ENCODE results near the gene CMSS1.

CMSS1 gene

GRCh38 chr3:100198579-100199269 is 381.1 kb downstream of the CMSS1 start:
- Histone ChIP-seq H3K27ac (replicated peaks) (no peak overlapping the region), H3K27me3 (ENCODE audit: insufficient read depth, poor library complexity, severe bottlenecking) (no peaks in the 10 kb centered on the region), H3K4me3 (replicated peaks; ENCODE audit: insufficient read depth, low read length) (no peak overlapping the region)
- DNase-seq (ENCODE audit: low read depth in 1 of 2, low spot score in 1 of 2), result no peak
- TF ChIP-seq POLR2AphosphoS5 (IDR thresholded peaks at IDR 0.05; ENCODE audit: low read depth) (no peak), GABPA (IDR thresholded peaks at IDR 0.05; ENCODE audit: low read depth) (no peak), SPI1 (IDR thresholded peaks at IDR 0.05; ENCODE audit: borderline replicate concordance, low read depth) (no peak)
- TF ChIP-seq, protein P1, sequence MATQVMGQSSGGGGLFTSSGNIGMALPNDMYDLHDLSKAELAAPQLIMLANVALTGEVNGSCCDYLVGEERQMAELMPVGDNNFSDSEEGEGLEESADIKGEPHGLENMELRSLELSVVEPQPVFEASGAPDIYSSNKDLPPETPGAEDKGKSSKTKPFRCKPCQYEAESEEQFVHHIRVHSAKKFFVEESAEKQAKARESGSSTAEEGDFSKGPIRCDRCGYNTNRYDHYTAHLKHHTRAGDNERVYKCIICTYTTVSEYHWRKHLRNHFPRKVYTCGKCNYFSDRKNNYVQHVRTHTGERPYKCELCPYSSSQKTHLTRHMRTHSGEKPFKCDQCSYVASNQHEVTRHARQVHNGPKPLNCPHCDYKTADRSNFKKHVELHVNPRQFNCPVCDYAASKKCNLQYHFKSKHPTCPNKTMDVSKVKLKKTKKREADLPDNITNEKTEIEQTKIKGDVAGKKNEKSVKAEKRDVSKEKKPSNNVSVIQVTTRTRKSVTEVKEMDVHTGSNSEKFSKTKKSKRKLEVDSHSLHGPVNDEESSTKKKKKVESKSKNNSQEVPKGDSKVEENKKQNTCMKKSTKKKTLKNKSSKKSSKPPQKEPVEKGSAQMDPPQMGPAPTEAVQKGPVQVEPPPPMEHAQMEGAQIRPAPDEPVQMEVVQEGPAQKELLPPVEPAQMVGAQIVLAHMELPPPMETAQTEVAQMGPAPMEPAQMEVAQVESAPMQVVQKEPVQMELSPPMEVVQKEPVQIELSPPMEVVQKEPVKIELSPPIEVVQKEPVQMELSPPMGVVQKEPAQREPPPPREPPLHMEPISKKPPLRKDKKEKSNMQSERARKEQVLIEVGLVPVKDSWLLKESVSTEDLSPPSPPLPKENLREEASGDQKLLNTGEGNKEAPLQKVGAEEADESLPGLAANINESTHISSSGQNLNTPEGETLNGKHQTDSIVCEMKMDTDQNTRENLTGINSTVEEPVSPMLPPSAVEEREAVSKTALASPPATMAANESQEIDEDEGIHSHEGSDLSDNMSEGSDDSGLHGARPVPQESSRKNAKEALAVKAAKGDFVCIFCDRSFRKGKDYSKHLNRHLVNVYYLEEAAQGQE (IDR thresholded peaks at IDR 0.05; ENCODE audit: insufficient replicate concordance, low read depth), result no peak
- TF ChIP-seq, protein P2, sequence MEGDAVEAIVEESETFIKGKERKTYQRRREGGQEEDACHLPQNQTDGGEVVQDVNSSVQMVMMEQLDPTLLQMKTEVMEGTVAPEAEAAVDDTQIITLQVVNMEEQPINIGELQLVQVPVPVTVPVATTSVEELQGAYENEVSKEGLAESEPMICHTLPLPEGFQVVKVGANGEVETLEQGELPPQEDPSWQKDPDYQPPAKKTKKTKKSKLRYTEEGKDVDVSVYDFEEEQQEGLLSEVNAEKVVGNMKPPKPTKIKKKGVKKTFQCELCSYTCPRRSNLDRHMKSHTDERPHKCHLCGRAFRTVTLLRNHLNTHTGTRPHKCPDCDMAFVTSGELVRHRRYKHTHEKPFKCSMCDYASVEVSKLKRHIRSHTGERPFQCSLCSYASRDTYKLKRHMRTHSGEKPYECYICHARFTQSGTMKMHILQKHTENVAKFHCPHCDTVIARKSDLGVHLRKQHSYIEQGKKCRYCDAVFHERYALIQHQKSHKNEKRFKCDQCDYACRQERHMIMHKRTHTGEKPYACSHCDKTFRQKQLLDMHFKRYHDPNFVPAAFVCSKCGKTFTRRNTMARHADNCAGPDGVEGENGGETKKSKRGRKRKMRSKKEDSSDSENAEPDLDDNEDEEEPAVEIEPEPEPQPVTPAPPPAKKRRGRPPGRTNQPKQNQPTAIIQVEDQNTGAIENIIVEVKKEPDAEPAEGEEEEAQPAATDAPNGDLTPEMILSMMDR (IDR thresholded peaks at IDR 0.05; ENCODE audit: insufficient read depth, low read length), result no peak

- H3K4me3 ChIP-seq (replicated peaks; ENCODE audit: insufficient read depth, low read length), result no peak overlapping the region
- TF ChIP-seq SPI1 (IDR thresholded peaks at IDR 0.05; ENCODE audit: borderline replicate concordance, low read depth) (no peak), POLR2AphosphoS5 (IDR thresholded peaks at IDR 0.05; ENCODE audit: low read depth) (no peak), GABPA (IDR thresholded peaks at IDR 0.05; ENCODE audit: low read depth) (no peak)
- TF ChIP-seq, protein P1 (IDR thresholded peaks at IDR 0.05; ENCODE audit: insufficient replicate concordance, low read depth), result no peak
- TF ChIP-seq, protein P2 (IDR thresholded peaks at IDR 0.05; ENCODE audit: insufficient read depth, low read length), result no peak
- no peak for DNase-seq (ENCODE audit: low read depth in 1 of 2, low spot score in 1 of 2)
- no peaks in the 10 kb centered on the region for H3K27me3 ChIP-seq (ENCODE audit: insufficient read depth, poor library complexity, severe bottlenecking)
- no peak overlapping the region for H3K27ac ChIP-seq (replicated peaks)
Observed at GRCh38 chr3:100205171-100205570, 387.5 kb downstream of the CMSS1 start.

GRCh38 chr3:100206687-100207086 is 389.0 kb downstream of the CMSS1 start:
- no peaks in the 10 kb centered on the region for H3K27me3 ChIP-seq (ENCODE audit: insufficient read depth, poor library complexity, severe bottlenecking)
- no peak overlapping the region for H3K27ac ChIP-seq (replicated peaks)
- DNase-seq (ENCODE audit: low read depth in 1 of 2, low spot score in 1 of 2), result no peak
- no peak overlapping the region for H3K4me3 ChIP-seq (replicated peaks; ENCODE audit: insufficient read depth, low read length)
- TF ChIP-seq SPI1 (IDR thresholded peaks at IDR 0.05; ENCODE audit: borderline replicate concordance, low read depth), result no peak
- TF ChIP-seq, protein P1 (IDR thresholded peaks at IDR 0.05; ENCODE audit: insufficient replicate concordance, low read depth), result no peak
- TF ChIP-seq, protein P2 (IDR thresholded peaks at IDR 0.05; ENCODE audit: insufficient read depth, low read length), result no peak
- TF ChIP-seq GABPA (IDR thresholded peaks at IDR 0.05; ENCODE audit: low read depth), result no peak
- no peak for TF ChIP-seq POLR2AphosphoS5 (IDR thresholded peaks at IDR 0.05; ENCODE audit: low read depth)
